Activated CD4-positive, alpha-beta T cell treated with anti-CD3 and anti-CD28 coated beads for 24 hours (primary cell): ENCODE data around the gene MMAB.

Experiments used
- DNase-seq, 2 donors: peaks; one replicate each; pipeline ENCODE4 v3.0.0-alpha.2; 2020; ENCODE audit warnings: low read depth in 2 of 2

The MMAB gene

DNA sequence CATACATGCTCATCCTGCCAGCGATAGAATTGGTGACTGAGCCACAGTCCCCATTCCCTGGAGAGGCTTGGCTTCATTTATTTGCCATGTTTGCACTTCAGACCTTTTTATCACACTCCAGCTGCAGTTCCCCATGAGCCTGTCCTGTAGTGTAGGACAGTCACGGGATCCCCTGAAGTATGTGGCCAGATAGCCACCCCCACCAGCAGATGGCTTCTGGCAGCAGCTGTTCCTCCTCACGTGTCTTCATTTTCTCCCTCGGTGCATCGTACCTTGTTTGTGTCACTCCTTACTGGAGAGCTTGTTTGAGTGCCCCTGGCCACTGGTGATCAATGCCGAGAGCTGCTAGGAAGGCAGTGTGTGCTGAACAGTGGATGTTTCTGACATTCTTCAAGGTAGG lies 55.7 kb downstream of the MMAB start:
- DNase-seq = no peak

DNA sequence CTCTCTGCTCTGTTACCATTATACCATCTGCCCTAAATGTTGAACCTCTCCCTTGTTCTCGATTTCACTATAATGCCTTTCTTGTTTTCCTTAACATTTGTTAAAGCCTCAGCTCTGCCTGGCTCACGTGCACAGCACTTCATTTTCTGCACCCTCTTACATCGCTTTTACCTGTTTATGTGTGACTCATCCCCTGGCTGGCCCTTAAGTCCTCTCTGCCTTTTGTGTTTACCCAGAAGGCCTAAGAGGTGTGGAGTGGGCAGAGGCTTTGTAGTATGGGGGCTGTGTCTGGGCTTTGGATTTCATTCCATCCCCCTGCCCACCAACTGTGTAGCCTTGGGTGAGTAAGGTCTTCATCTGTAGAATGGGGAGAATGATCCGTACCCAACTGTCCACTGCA lies 59.3 kb downstream of the MMAB start:
- DNase-seq = no peak

GRCh38 chr12:109513051-109513450 lies 60.3 kb downstream of the MMAB start:
- DNase-seq = no peak

GRCh38 chr12:109512608-109513007 lies 60.7 kb downstream of the MMAB start:
- no peak for DNase-seq

DNA sequence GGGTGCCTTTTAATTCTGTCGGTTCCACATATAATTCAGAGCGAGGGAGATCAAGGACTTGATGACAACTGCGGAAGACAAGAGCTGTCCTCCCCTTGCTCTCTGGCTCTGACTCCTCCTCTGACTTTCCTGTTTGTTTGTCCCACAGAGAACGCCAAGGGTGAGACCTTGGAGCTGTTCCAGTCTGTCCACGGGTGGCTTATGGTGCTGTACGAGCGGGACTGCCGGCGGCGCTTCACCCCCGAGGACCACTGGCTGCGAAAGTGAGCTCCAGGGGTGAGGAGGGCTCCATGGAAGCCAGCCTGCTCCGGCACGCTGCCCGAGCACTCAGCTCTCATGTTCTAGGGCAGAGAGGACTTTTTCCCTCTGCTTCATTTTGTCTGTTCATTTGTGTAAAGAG lies 63.1 kb downstream of the MMAB start:
- DNase-seq = no peak

GRCh38 chr12:109504068-109504467 lies 69.2 kb downstream of the MMAB start:
- no peak for DNase-seq
